ENCODE results near the gene CTNNA3. TPM values are rescaled to one million over a fixed set of nuclear protein-coding genes. Genes with fewer than 3 reads are reported as not detected.

CTNNA3 gene
- total RNA-seq, 1 experiment from 2014 or later: 0.32 TPM

GRCh38 chr10:67257018-67257417, 439.0 kb downstream of the CTNNA3 start:
- intact Hi-C loops (cut with micrococcal nuclease): no loop called here
- Histone ChIP-seq H3K9me2 (ENCODE audit: insufficient read depth) (no peaks in the 10 kb centered on the region), H3K4me2 (ENCODE audit: low read length) (no peak overlapping the region), H3K36me3 (ENCODE audit: control insufficient read depth in 1 of 2, insufficient read depth in 2 of 2, low read length in 2 of 2) (no peaks in the 10 kb centered on the region), H3K27ac (ENCODE audit: low read depth, low read length) (no peak overlapping the region), H3K9ac (ENCODE audit: low read length) (no peak overlapping the region), H3K4me3 (replicated peaks in 1 of 2; ENCODE audit: low read depth in 1 of 2, low read length in 2 of 2) (no peak overlapping the region), H3K9me3 (ENCODE audit: control insufficient read depth in 1 of 2, insufficient read depth in 1 of 2, low read depth in 1 of 2, low read length in 2 of 2) (no peaks in the 10 kb centered on the region), H2AFZ (ENCODE audit: low read depth, low read length, poor library complexity, severe bottlenecking) (no peak overlapping the region), H3K79me2 (ENCODE audit: insufficient read depth, low read length) (no peaks in the 10 kb centered on the region), H3K27me3 (ENCODE audit: insufficient read depth, low read length) (no peaks in the 10 kb centered on the region), H3K4me1 (ENCODE audit: control insufficient read depth in 1 of 2, insufficient read depth in 2 of 2, low read length in 2 of 2) (no peaks in the 10 kb centered on the region), H4K20me1 (ENCODE audit: insufficient read depth) (no peaks in the 10 kb centered on the region)
- BruUV-seq (replicated peaks): no TSS peak
- ChIA-PET RAD21 (ENCODE audit: low non-redundant PET in 1 of 2, low total read pairs in 2 of 2, uncharacterized antibody in 2 of 2, unreplicated experiment in 2 of 2) (no interaction called here), CTCF (interaction anchor here (0.9 kb wide), 1 partner anchor 326 kb away, joined by 3 read pairs; no protein-coding TSS in a partner anchor), POLR2A (interaction anchor here (1.7 kb wide), 1 partner anchor 49 kb away, joined by 3 read pairs; no protein-coding TSS in a partner anchor)
- ATAC-seq (no peak), DNase-seq (ENCODE audit: low read depth, low spot score) (no peak)
- TF ChIP-seq TCF7L2 (IDR thresholded peaks at IDR 0.05; ENCODE audit: borderline replicate concordance, extremely low read depth, insufficient read depth, insufficient read length) (no peak), SRF (IDR thresholded peaks at IDR 0.05; ENCODE audit: low read depth) (no peak), CTCF (IDR thresholded peaks at IDR 0.05 in 2 of 3, conservative IDR thresholded peaks at IDR 0.05 in 1 of 3; ENCODE audit: borderline replicate concordance in 1 of 3, insufficient read depth in 1 of 3, low read depth in 2 of 3, low read length in 2 of 3) (no peak), FOSL1 (IDR thresholded peaks at IDR 0.05; ENCODE audit: low read depth) (no peak), JUND (IDR thresholded peaks at IDR 0.05) (no peak), RAD21 (IDR thresholded peaks at IDR 0.05; ENCODE audit: low read depth) (no peak), EZH2 (IDR thresholded peaks at IDR 0.05) (no peak), POLR2A (IDR thresholded peaks at IDR 0.05; ENCODE audit: borderline replicate concordance, extremely low read depth, insufficient read depth, insufficient read length) (no peak), SIN3A (IDR thresholded peaks at IDR 0.05; ENCODE audit: low read depth) (no peak), EZH2phosphoT487 (IDR thresholded peaks at IDR 0.05; ENCODE audit: borderline replicate concordance) (no peak), YY1 (IDR thresholded peaks at IDR 0.05; ENCODE audit: extremely low read depth, insufficient replicate concordance, low read depth, low read length) (no peak), ZFX (IDR thresholded peaks at IDR 0.05) (no peak), POLR2AphosphoS5 (IDR thresholded peaks at IDR 0.05; ENCODE audit: low read depth, low read length) (no peak), ATF3 (IDR thresholded peaks at IDR 0.05) (no peak), SP1 (IDR thresholded peaks at IDR 0.05; ENCODE audit: low read depth) (no peak), EGR1 (IDR thresholded peaks at IDR 0.05; ENCODE audit: low read depth) (no peak), CEBPB (IDR thresholded peaks at IDR 0.05; ENCODE audit: low read depth) (no peak)
